Fibroblast of skin of abdomen (primary cell): ENCODE results near the gene SLC31A1.
"Not testable (repeated sequence)": the region's sequence is repeated elsewhere in the genome, so short reads cannot be mapped to it uniquely, and the experiment has no call there.

Experiments
- DNase-seq: peaks from one replicate; pipeline ENCODE4 v3.0.0-alpha.2; 2013

Gene SLC31A1

GRCh38 chr9:113267911-113268566, 46.7 kb downstream of the SLC31A1 start:
- DNase-seq = no peak

- DNase-seq = no peak
These were observed 48.0 kb downstream of the SLC31A1 start for GRCh38 chr9:113269355-113269754.

- no peak for DNase-seq
These were observed 48.5 kb downstream of the SLC31A1 start for GRCh38 chr9:113269871-113270270.

DNA sequence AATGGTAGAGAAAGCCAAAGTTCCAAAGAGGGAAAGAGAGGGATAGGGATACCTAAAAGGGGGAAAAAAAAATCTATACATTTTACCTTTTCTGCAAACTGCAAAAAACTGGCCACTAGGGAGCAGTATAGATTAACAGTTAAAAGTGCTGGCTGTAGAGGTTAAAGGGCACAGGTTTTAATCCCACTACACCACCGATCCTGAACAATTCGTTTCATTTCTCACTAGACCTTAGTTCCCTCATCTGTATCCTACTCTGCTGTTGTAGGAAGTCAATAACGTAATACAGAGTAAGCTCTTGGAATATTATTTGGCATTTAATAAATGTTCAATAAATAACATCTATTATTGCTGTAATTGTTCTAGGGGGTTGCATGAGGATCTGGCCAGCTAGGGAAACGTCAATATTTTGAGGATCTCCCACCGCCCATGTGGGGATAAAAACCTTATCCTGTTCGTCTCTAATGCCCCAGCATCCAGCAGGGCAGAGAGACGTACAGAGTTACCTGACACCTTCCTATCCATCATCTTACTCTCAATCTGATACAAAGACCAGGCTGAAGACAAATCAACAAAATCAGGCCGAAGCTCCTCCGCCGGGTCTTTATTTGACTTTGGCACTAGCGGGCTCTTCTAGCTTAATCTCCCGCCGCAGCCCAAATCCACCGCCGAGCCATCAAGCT, 53.3 kb downstream of the SLC31A1 start:
- peak; percentile 57 for DNase-seq

DNA sequence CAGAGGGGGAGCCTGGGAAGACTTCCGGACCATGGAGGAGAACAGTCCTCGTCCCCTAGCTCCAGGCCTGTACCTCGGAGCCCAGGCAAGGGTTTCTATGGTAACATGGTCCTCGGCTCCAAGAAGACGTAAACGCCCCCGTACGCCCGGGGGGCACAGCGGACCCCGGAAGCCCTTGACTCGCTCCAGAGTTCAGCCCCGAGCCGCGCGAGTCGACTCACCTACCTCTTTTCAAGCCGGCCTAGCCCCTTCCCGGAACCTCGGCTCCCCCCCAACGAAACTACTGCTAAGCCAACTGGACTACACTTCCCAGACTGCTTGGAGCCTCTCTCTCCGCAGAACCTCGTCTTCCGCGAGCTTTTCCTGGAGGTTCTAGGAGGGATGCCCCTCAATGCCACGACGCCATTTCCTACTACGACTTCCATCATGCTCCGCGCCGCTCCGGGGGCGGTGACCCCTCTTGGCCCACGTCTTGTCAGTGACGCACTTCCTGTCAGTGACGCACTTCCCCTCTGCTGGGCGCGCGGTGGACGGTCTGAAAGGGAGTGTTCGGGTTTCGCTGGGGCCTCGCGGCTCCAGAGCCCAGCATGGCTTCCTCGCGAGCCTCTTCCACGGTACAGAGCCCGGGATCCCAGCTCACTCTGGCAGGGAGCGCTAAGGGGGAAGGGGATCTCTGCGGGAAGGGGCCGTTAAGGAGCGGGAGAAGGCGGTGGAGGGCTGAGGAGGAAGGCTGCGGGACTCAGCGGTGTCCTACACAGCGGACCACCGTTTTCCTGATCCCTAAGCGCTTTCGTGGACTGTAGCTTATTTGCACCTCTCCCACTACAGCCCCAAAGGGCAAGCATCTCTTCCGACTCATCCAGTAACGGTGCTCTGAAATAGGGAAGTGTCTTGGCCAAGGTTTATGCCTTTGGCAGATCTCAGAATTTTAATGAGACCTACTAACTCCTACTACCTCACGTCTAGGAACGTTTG, 54.1 kb downstream of the SLC31A1 start, which contains the start of the genes CDC26 and PRPF4:
CDC26 (minus strand) TSS at position 416 of the 975 bp plus-strand sequence. CDS start 3,065 bp downstream, outside the sequence.
PRPF4 (plus strand) TSS at position 502 of the 975 bp plus-strand sequence; CDS start at position 588, 86 bp downstream.
- peak; percentile 99 for DNase-seq

- no peak for DNase-seq
These were observed 57.5 kb downstream of the SLC31A1 start for GRCh38 chr9:113278840-113279239.

DNA sequence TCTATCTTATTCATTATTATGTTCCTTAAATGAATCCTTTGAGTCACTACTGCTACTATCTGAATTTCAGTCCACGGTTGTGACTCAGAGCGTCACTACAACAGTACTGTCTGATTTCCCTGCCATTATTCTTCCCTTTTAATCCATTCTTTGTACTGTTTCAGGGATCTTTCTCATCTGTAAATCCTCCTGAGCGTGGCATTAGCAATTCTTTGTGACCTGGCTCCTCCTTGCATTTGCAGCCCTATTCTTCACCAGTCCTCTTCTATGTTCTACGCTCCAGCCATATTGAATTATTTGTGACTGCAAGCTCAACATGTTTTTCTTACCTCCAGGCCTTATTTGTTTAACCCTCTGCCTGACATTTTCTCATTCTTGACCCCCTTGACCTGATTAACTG, 60.0 kb downstream of the SLC31A1 start:
- DNase-seq = no peak

- no peak for DNase-seq
These were observed 67.7 kb downstream of the SLC31A1 start for GRCh38 chr9:113289091-113289490.

- no peak for DNase-seq
These were observed 68.8 kb downstream of the SLC31A1 start for GRCh38 chr9:113290052-113290607.

DNA sequence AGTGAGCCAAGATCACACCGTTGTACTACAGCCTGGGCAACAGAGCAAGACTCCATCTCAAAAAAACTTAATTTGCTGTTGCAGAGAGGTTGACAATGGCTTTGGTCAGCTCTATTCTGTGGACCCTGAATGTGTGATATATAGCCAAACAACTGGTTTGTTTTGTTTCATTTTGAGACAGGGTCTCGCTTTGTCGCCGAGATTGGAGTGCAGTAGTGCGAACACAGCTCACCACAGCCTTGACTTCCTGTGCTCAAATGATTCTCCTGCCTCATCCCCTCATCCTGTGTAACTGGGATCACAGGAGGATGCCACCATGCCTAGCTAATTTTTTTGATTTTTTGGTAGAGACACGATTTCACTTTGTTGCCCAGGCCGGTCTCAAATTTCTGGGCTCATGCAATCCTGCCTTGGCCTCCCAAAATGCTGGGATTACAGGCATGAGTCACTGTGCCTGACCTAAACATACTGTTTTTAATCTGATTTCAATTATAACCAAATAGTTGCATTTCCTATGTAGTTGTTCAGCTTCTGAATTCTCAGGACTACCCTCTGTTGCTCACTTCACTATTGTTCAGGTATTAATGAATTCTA, 72.0 kb downstream of the SLC31A1 start:
- peak; percentile 73 for DNase-seq

GRCh38 chr9:113296247-113296646, 74.9 kb downstream of the SLC31A1 start:
- not testable (repeated sequence) for DNase-seq

DNA sequence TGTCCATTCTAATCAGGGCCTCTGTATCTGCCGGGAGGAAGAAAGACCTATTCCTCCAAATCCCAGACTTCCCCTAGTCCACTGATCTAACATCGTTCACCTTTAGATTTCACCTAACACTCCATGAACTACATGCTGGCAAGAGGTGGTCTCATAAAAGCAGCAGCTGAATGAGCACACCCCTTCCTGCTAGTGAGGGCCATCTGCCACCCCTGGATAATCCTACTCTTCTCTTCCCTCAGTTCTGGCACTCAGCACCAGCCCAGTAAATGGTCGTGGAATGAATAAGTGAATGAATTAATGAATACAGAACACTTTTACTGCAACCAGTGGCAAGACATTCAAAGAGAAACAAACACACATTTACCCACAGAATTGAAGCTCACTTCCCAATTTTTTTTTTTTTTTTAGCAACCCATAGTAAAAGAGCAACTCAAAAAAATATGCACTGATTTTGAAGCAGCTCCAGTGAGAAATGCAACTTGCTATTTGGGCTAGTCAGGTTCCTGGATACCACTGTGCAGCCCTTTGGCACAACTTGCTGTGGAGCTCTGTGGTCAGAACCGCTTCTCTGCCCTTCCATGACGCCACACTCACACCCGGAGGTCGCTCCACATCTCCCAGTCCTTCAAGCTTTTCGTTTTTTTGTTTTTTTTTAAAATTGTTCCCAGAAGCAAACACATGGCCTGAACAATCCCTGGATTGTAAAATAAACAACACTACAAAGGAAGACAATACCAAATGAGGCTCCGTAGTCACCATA, 75.6 kb downstream of the SLC31A1 start:
- DNase-seq = no peak

DNA sequence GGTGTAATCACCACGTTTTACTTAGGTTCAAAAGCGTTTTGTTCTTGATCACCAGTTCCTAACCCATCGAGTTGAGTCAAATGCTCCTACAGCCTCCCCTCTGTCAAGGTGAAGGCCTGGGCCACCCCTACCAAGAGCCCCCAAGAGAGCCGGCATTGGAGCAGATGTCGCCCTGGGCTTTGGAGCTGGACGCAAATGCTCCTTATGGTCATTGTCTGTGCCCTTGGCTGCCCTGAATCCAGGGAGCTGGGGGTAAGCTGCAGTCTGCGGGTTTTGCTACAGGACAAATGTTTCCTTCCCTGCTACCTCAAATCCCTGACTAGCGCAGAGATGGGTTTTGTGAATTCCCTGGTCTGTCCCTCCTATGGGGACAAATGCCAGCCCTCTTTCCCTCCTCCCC, 77.0 kb downstream of the SLC31A1 start:
- no peak for DNase-seq

DNA sequence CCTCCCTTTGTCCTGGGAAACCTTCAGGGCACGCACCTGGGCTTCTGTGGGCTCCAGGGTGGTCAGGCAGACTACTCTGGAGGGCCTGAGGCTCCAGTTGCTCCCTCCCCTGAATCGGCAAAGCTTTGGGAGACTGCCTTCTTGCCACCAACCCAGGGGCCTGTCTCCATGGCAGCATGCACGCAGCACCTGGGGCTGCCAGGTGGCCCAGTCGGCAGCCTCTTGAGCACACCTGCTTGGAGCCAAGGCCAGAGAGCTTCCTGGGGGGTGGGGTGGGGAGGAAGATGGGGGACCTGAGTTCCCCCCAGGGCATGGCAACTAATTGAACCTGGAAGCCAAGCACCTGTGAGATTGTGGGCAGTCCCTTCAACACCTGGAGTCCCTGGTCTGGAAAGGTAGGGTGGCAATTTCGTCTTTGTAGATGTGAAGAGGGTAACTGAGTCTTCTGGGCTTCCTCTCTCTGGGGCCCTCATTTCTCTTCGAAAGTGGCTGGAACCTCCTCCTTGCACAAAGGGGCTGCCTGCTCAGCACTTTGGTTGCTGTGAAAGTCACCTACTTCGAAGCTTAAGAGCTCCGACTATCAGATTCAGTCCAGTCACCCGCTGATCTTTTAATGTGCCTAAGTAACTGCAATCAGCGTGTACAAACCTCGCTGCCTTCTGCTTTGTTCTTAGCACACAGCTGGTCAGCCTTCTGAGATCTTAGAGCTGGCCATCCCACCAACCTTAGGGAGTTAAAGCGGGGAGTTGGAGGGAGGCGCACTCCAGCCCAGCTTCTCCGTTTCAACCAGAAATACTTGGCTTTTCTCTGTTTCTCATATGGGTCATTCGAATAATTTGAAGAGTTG, 77.8 kb downstream of the SLC31A1 start:
- no peak for DNase-seq

DNA sequence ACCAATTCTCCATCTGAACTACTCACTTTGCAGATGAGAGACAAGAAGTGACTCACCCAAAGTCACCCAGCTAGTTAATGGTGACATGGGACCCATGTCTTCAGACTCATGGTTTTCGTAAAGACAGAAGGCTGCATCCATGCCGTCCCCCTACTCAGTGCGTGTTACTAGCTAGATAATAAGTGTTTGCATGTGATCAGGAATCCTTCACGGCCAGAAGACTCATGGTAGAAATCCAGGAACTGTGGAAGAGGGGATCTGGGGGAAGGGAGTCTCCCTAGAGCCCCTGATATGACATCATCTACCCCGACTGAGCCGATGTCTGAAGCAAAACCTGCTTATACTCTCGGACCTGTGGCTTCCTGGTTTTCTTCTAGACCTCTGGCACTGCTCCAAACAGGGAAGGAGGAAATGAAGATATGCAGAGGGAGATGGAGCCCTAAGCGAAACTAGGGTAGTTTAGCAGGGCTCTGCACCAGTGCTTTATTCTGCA, 78.5 kb downstream of the SLC31A1 start:
- peak; percentile 23 for DNase-seq

DNA sequence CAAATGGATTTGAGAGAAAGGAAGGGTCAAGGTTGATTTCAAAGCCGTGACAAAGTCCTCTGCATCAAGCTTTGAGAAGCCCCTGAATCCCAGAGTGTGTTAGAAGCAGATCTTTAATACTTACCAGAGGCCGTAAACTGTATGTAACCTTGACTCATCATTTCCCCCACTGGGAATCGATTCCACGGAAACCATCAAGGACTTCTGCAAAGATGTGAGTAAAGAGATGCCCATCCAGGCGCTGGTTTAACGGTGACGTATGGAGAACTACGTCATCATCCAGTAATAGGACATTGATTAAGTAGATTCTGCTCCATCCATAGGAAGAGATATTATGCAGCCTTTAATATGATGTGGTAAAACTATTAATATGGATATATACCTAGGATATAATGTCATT, 80.2 kb downstream of the SLC31A1 start:
- no peak for DNase-seq

DNA sequence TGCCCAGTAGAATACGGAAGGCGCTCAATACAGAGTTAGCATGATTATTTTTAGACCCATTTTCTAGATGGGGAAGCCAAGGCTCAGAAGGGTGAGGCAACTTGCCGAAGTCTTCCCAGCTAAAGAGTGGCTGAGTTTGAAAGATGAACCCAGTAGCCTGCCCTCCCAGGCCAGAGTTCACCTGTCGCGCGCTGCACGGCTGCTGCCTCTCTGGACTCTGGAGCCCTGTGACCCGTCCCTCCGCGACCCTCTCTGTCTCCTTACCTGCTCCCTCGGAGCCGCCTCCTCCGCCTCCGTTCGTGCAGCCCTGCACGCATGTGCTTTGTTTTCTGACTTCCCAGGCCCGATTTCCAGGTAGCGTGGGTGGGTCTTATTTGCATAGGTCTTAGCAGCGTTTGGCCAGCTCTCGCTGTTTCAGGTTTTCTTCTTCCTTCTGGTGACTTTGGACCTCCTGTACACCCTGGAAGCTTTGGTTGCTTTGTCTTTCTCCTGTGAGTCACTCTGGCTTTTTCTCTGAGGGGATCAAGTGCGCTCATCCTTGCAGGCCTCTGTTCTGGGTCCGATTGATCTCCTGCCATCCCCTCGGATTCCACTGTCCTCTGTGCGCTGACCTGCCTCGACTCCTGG, 81.6 kb downstream of the SLC31A1 start, which contains the start of gene RNF183:
RNF183 (minus strand) TSS at position 585 of the 627 bp plus-strand sequence. CDS start 5,192 bp downstream, outside the sequence.
- no peak for DNase-seq

GRCh38 chr9:113306566-113306965, 85.2 kb downstream of the SLC31A1 start:
- DNase-seq = no peak

DNA sequence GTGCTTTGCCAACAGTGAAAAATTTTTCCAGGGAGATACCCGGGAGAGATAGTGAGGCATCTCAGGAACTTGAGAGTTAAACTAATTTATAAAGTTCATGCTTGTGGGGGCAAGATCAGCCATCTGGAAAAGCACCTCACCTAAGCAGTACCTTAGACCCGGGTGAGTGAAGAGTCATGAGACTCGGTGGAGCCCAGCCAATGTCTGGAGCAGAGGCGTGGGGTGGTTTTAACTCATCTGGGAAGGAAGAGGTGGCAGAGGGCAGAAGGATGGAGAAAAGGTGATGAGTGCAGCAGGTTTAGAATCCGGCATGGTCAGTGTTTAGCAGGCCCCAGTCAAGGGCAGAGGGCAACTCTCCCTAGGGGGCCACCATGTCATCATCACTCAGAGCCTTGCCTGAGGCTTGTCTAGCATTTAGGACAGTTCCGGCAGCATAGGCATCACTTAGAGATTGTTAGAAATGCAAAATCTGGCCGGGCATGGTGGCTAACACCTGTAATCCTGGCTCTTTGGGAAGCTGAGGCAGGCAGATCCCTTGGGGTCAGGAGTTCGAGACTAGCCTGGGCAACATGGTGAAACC, 86.1 kb downstream of the SLC31A1 start:
- no peak for DNase-seq
